ENCODE results near the gene POTEH.
"Not testable (repeated sequence)": the region's sequence is repeated elsewhere in the genome, so short reads cannot be mapped to it uniquely, and the experiment has no call there.

Gene POTEH

GRCh38 chr22:15747636-15748323 lies 58.0 kb downstream of the POTEH start:
- not testable (repeated sequence) for H3K27me3 ChIP-seq (ENCODE audit: insufficient read depth, low read length); H3K4me1 ChIP-seq (ENCODE audit: insufficient read depth, low read length); H3K27ac ChIP-seq (ENCODE audit: low read length); H3K4me3 ChIP-seq (ENCODE audit: low read length); H3K9ac ChIP-seq (ENCODE audit: low read depth, low read length); H3K36me3 ChIP-seq (ENCODE audit: insufficient read depth, low read depth, low read length)
- H3K9me3 ChIP-seq (ENCODE audit: insufficient read depth, low read depth, low read length) = peaks cover 12% of the 10 kb centered on the region

- not testable (repeated sequence) for H3K9ac ChIP-seq (ENCODE audit: low read depth, low read length); H3K4me1 ChIP-seq (ENCODE audit: insufficient read depth, low read length); H3K4me3 ChIP-seq (ENCODE audit: low read length); H3K27ac ChIP-seq (ENCODE audit: low read length); H3K36me3 ChIP-seq (ENCODE audit: insufficient read depth, low read depth, low read length); H3K27me3 ChIP-seq (ENCODE audit: insufficient read depth, low read length)
- peaks cover 12% of the 10 kb centered on the region for H3K9me3 ChIP-seq (ENCODE audit: insufficient read depth, low read depth, low read length)
Observed at GRCh38 chr22:15749181-15749970, 59.5 kb downstream of the POTEH start.

- not testable (repeated sequence) for H3K36me3 ChIP-seq (ENCODE audit: insufficient read depth, low read depth, low read length); H3K4me1 ChIP-seq (ENCODE audit: insufficient read depth, low read length); H3K27me3 ChIP-seq (ENCODE audit: insufficient read depth, low read length); H3K9me3 ChIP-seq (ENCODE audit: insufficient read depth, low read depth, low read length); H3K4me3 ChIP-seq (ENCODE audit: low read length); H3K9ac ChIP-seq (ENCODE audit: low read depth, low read length); H3K27ac ChIP-seq (ENCODE audit: low read length)
Observed at GRCh38 chr22:15759443-15760097, 69.7 kb downstream of the POTEH start.

GRCh38 chr22:15760388-15761150 lies 70.7 kb downstream of the POTEH start:
- H3K9ac ChIP-seq (ENCODE audit: low read depth, low read length); H3K27me3 ChIP-seq (ENCODE audit: insufficient read depth, low read length); H3K4me1 ChIP-seq (ENCODE audit: insufficient read depth, low read length): not testable (repeated sequence)

GRCh38 chr22:15761151-15761777 lies 71.4 kb downstream of the POTEH start:
- H3K27ac ChIP-seq (ENCODE audit: low read length); H3K9me3 ChIP-seq (ENCODE audit: insufficient read depth, low read depth, low read length); H3K4me1 ChIP-seq (ENCODE audit: insufficient read depth, low read length); H3K9ac ChIP-seq (ENCODE audit: low read depth, low read length); H3K36me3 ChIP-seq (ENCODE audit: insufficient read depth, low read depth, low read length); H3K4me3 ChIP-seq (ENCODE audit: low read length); H3K27me3 ChIP-seq (ENCODE audit: insufficient read depth, low read length): not testable (repeated sequence)

More at GRCh38 chr22:15760388-15761150, 70.7 kb downstream of the POTEH start:
- H3K4me3 ChIP-seq (ENCODE audit: low read length); H3K27ac ChIP-seq (ENCODE audit: low read length); H3K36me3 ChIP-seq (ENCODE audit: insufficient read depth, low read depth, low read length); H3K9me3 ChIP-seq (ENCODE audit: insufficient read depth, low read depth, low read length): not testable (repeated sequence)

- H3K4me1 ChIP-seq (ENCODE audit: insufficient read depth, low read length) = not testable (repeated sequence)
Observed at GRCh38 chr22:15763559-15763958, 73.7 kb downstream of the POTEH start.

More at GRCh38 chr22:15763559-15763958, 73.7 kb downstream of the POTEH start:
- not testable (repeated sequence) for H3K27me3 ChIP-seq (ENCODE audit: insufficient read depth, low read length); H3K9me3 ChIP-seq (ENCODE audit: insufficient read depth, low read depth, low read length); H3K4me3 ChIP-seq (ENCODE audit: low read length); H3K27ac ChIP-seq (ENCODE audit: low read length); H3K36me3 ChIP-seq (ENCODE audit: insufficient read depth, low read depth, low read length); H3K9ac ChIP-seq (ENCODE audit: low read depth, low read length)

Data from iPS-20b (cell line).